HL-60 (cell line): ENCODE measurements around the gene ZNF782.

Source experiments
- GABPA ChIP-seq: IDR thresholded peaks from 2 replicates; pipeline ENCODE4 v1.6.1; 2012; ENCODE audit warnings: low read depth
- POLR2AphosphoS5 ChIP-seq: IDR thresholded peaks from 2 replicates; pipeline ENCODE4 v1.6.1; 2012; ENCODE audit warnings: low read depth
- SPI1 ChIP-seq: IDR thresholded peaks from 2 replicates; pipeline ENCODE4 v1.6.1; 2012; ENCODE audit warnings: low read depth, mild to moderate bottlenecking, borderline replicate concordance
- TF ChIP-seq, protein P1 (sequence below): IDR thresholded peaks from one replicate; pipeline ENCODE4 v1.5.1; 2011; ENCODE audit warnings: low read length, control low read depth, inconsistent platforms; ENCODE audit not compliant: insufficient read depth

DNA sequence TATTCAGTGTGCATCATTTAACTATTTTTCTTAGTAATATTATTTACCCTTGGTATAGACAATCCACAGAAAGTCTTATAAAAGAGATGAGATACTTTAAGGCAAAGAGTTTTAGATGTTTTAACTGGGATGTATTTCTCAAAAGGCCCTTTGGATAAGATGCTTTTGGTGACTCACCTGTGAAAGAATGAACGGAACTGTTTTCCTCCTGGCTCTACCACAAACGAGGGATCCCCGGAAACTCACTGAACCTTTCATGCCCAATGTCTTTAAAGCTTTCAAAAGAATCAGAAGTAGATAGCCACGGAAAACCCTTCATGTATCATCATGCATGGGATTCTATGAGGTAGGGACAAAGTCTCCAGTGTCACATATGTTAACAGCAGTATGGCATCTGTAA, 1.6 kb downstream of the ZNF782 start:
- TF ChIP-seq, protein P1, sequence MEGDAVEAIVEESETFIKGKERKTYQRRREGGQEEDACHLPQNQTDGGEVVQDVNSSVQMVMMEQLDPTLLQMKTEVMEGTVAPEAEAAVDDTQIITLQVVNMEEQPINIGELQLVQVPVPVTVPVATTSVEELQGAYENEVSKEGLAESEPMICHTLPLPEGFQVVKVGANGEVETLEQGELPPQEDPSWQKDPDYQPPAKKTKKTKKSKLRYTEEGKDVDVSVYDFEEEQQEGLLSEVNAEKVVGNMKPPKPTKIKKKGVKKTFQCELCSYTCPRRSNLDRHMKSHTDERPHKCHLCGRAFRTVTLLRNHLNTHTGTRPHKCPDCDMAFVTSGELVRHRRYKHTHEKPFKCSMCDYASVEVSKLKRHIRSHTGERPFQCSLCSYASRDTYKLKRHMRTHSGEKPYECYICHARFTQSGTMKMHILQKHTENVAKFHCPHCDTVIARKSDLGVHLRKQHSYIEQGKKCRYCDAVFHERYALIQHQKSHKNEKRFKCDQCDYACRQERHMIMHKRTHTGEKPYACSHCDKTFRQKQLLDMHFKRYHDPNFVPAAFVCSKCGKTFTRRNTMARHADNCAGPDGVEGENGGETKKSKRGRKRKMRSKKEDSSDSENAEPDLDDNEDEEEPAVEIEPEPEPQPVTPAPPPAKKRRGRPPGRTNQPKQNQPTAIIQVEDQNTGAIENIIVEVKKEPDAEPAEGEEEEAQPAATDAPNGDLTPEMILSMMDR, result no peak
- no peak for TF ChIP-seq GABPA
- no peak for TF ChIP-seq SPI1
- no peak for TF ChIP-seq POLR2AphosphoS5
